ENCODE data around the gene KXD1.
"Not testable (repeated sequence)": the region's sequence is repeated elsewhere in the genome, so short reads cannot be mapped to it uniquely, and the experiment has no call there.

Gene KXD1

GRCh38 chr19:18557411-18558201, at the start of gene KXD1:
TSS of gene KXD1 (plus strand) at chr19:18557870. CDS start at chr19:18562057, 4,187 bp downstream.
- peak; percentile 99 for DNase-seq

- DNase-seq = no peak
Measured at GRCh38 chr19:18508585-18508984, 49.1 kb upstream of the KXD1 start.

- no peak for DNase-seq
Measured at GRCh38 chr19:18510216-18510615, 47.5 kb upstream of the KXD1 start.

- no peak for DNase-seq
Measured at GRCh38 chr19:18513868-18514267, 43.8 kb upstream of the KXD1 start.

- peak; percentile 8 for DNase-seq
Measured at GRCh38 chr19:18514800-18515682, 42.6 kb upstream of the KXD1 start.

- no peak for DNase-seq
Measured at GRCh38 chr19:18515959-18516358, 41.7 kb upstream of the KXD1 start.

- DNase-seq = no peak
Measured at GRCh38 chr19:18517606-18518005, 40.1 kb upstream of the KXD1 start.

GRCh38 chr19:18518639-18519038, 39.0 kb upstream of the KXD1 start:
- DNase-seq = no peak

- DNase-seq = peak; percentile 48
Measured at GRCh38 chr19:18519962-18520847, 37.5 kb upstream of the KXD1 start.

- no peak for DNase-seq
Measured at GRCh38 chr19:18520848-18521691, 36.6 kb upstream of the KXD1 start.

GRCh38 chr19:18521692-18522123, 36.0 kb upstream of the KXD1 start, which contains the start of gene ELL:
TSS of gene ELL (minus strand) at chr19:18522070. CDS start at chr19:18522055, 15 bp downstream.
- no peak for DNase-seq

- DNase-seq = peak; percentile 100
Measured at GRCh38 chr19:18522124-18522861, 35.4 kb upstream of the KXD1 start.

- not testable (repeated sequence) for DNase-seq
Measured at GRCh38 chr19:18522862-18523440, 34.7 kb upstream of the KXD1 start.

GRCh38 chr19:18523841-18524240, 33.8 kb upstream of the KXD1 start:
- no peak for DNase-seq

- DNase-seq = no peak
Measured at GRCh38 chr19:18526316-18526715, 31.4 kb upstream of the KXD1 start.

- DNase-seq = no peak
Measured at GRCh38 chr19:18529782-18530181, 27.9 kb upstream of the KXD1 start.

- no peak for DNase-seq
Measured at GRCh38 chr19:18531485-18531884, 26.2 kb upstream of the KXD1 start.

GRCh38 chr19:18532168-18532890, 25.3 kb upstream of the KXD1 start:
- no peak for DNase-seq

GRCh38 chr19:18533058-18533457, 24.6 kb upstream of the KXD1 start:
- no peak for DNase-seq

- no peak for DNase-seq
Measured at GRCh38 chr19:18536475-18536874, 21.2 kb upstream of the KXD1 start.
